ENCODE data around the gene UST. TPM values are rescaled to one million over a fixed set of nuclear protein-coding genes. Genes with fewer than 3 reads are reported as not detected.

UST gene
- total and polyA plus RNA-seq, 9 of the 15 experiments (the other 6 are each of a cell fraction or from before 2014, with no cell fraction given), result 0.04 to 0.10 TPM; not detected in 7

- TF ChIP-seq, protein P1, sequence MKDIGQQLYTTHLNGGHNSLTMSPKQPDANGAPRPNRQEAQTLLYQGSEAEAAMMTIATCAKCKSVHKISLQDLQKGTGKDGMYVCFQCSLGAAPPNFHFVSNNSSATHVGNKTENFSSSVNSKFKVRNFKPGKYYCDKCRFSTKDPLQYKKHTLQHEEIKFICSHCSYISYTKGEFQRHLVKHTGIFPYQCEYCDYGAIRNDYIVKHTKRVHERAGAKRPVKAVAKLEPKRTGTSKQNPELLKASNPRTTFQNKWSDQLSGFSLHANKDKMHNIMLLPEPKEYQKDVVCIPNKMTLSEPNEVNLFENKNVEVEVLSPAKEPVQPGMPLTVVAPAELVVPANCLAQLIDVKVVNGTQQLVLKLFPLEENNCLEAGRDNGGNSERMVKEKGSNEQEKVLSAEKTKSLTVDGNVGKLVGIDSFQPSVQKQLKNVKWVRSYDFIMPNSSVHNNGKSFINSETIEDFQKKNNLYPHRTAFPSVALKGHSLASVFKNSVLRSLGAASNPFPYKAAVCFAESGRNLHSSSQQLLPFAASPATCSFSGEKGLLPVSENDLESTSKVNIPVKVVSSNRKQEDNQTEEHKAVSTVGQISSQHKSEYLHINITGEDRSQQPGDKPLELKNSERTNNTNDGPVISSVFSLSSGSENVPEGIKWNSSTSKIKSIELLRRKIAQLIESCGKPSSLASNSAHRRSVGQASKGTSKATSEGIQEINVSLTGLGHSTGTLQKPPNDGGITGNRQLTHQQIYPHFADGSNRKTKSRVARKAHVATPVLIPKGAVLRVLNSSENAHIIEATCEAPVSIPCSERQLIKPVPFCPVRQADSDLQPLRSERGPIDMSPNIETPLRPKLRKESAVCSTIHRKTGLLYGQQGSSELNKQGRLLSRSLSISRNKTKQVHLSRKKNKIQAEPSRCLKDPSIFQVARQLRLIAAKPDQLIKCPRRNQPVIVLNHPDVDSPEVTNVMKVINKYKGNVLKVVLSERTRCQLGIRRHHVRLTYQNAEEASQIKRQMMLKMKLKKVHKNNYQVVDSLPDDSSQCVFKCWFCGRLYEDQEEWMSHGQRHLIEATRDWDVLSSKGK (CRISPR knock-in tag; IDR thresholded peaks at IDR 0.05), result no peak
- TF ChIP-seq MEF2A (IDR thresholded peaks at IDR 0.05; ENCODE audit: control insufficient read depth, low read depth, low read length), result no peak
Measured at GRCh38 chr6:149078211-149078782, 331.5 kb downstream of the UST start (continued).

DNA sequence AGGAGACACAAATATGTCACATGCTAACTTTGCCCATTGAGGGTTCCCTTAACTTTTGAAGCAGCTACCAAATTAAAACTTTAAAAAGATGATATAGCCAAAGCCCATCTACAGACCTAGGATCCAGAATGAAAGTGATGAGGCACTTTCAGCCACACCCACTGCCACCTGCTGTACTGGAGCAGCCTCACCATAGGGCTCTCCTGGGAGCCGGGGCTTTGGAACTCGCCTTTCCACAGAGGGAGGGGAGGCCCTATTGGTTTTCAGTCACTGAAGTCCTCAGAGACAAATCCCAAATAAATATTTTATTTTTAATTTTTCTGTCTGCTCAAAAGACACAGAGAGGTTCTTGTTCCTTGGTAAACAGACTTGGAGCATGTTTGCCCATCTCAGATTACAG lies 332.6 kb downstream of the UST start:
- no peak overlapping the region for H3K4me2 ChIP-seq (ENCODE audit: insufficient read depth, low read length)
- ATAC-seq, result no peak
- H3K9me3 ChIP-seq (replicated peaks; ENCODE audit: control insufficient read depth, insufficient read depth, low read depth, low read length), result no peaks in the 10 kb centered on the region
- no peak overlapping the region for H3K4me3 ChIP-seq
- H4K20me1 ChIP-seq (replicated peaks; ENCODE audit: control insufficient read depth, insufficient read depth, low read length), result no peaks in the 10 kb centered on the region; the same call in 1 of the 2 replicates
- no peaks in the 10 kb centered on the region for H3K79me2 ChIP-seq (ENCODE audit: control insufficient read depth, insufficient read depth, low read length)
- H3K9ac ChIP-seq (ENCODE audit: insufficient read depth in 1 of 2, low read depth in 2 of 2, low read length in 2 of 2), result no peak overlapping the region
- H3K4me1 ChIP-seq (replicated peaks in 1 of 2; ENCODE audit: control insufficient read depth in 2 of 2, insufficient read depth in 2 of 2, low read length in 2 of 2), result no peaks in the 10 kb centered on the region
- no peaks in the 10 kb centered on the region for H3K36me3 ChIP-seq (ENCODE audit: control insufficient read depth, insufficient read depth, low read length)
- ChIA-PET POLR2A (interaction anchor here (0.6 kb wide), 2 partner anchors 49 to 50 kb away, joined by 3 read pairs; no protein-coding TSS in a partner anchor), CTCF (ENCODE audit: low intra/inter-chr PET ratio) (no interaction called here)
- H2AFZ ChIP-seq (ENCODE audit: low read depth, low read length), result no peak overlapping the region
- H3K27me3 ChIP-seq (ENCODE audit: control insufficient read depth in 2 of 2, insufficient read depth in 2 of 2, low read length in 2 of 2), result peaks cover 16 to 37% of the 10 kb centered on the region in 2 experiments
- DNase-seq (ENCODE audit: extremely low read depth in 1 of 4, low spot score in 3 of 4), result no peak
- no peak overlapping the region for H3K27ac ChIP-seq (ENCODE audit: extremely low read depth, low read depth, low read length)
- intact Hi-C loops (cut with micrococcal nuclease) (no loop called here), in situ Hi-C loops (cut with MboI) (no loop called here)
- WGBS (ENCODE audit: insufficient coverage, low coverage, missing lambda C conversion rate), result 0% methylated on average over 2 of the region's 2 CpGs
- H3K9me1 ChIP-seq (ENCODE audit: control insufficient read depth, insufficient read depth, low read length), result no peaks in the 10 kb centered on the region
- FAIRE-seq, result no peak
- no TSS peak for BruUV-seq (replicated peaks)
- TF ChIP-seq, protein P2, sequence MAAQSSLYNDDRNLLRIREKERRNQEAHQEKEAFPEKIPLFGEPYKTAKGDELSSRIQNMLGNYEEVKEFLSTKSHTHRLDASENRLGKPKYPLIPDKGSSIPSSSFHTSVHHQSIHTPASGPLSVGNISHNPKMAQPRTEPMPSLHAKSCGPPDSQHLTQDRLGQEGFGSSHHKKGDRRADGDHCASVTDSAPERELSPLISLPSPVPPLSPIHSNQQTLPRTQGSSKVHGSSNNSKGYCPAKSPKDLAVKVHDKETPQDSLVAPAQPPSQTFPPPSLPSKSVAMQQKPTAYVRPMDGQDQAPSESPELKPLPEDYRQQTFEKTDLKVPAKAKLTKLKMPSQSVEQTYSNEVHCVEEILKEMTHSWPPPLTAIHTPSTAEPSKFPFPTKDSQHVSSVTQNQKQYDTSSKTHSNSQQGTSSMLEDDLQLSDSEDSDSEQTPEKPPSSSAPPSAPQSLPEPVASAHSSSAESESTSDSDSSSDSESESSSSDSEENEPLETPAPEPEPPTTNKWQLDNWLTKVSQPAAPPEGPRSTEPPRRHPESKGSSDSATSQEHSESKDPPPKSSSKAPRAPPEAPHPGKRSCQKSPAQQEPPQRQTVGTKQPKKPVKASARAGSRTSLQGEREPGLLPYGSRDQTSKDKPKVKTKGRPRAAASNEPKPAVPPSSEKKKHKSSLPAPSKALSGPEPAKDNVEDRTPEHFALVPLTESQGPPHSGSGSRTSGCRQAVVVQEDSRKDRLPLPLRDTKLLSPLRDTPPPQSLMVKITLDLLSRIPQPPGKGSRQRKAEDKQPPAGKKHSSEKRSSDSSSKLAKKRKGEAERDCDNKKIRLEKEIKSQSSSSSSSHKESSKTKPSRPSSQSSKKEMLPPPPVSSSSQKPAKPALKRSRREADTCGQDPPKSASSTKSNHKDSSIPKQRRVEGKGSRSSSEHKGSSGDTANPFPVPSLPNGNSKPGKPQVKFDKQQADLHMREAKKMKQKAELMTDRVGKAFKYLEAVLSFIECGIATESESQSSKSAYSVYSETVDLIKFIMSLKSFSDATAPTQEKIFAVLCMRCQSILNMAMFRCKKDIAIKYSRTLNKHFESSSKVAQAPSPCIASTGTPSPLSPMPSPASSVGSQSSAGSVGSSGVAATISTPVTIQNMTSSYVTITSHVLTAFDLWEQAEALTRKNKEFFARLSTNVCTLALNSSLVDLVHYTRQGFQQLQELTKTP (IDR thresholded peaks at IDR 0.05; ENCODE audit: low read depth in 1 of 2, partially characterized antibody in 2 of 2), result no peak
- TF ChIP-seq XRCC4 (IDR thresholded peaks at IDR 0.05; ENCODE audit: extremely low read depth, insufficient read depth, insufficient read length), result no peak
- no peak for TF ChIP-seq ZNF232 (CRISPR knock-in tag; IDR thresholded peaks at IDR 0.05)
- TF ChIP-seq SOX6 (IDR thresholded peaks at IDR 0.05), result no peak
- no peak for TF ChIP-seq ZNF143 (CRISPR knock-in tag; IDR thresholded peaks at IDR 0.05)
- TF ChIP-seq SP1 (CRISPR knock-in tag; IDR thresholded peaks at IDR 0.05), result no peak
